GM21529 (cell line): Measurements from ENCODE around the gene MDFI.
"Not testable (repeated sequence)": the region's sequence is repeated elsewhere in the genome, so short reads cannot be mapped to it uniquely, and the experiment has no call there.

Experiments
- ATAC-seq: cut with Tn5 transposase; IDR thresholded peaks from one replicate; pipeline ENCODE4 v1.9.1; 2021; ENCODE audit not compliant: unreplicated experiment

MDFI gene

DNA sequence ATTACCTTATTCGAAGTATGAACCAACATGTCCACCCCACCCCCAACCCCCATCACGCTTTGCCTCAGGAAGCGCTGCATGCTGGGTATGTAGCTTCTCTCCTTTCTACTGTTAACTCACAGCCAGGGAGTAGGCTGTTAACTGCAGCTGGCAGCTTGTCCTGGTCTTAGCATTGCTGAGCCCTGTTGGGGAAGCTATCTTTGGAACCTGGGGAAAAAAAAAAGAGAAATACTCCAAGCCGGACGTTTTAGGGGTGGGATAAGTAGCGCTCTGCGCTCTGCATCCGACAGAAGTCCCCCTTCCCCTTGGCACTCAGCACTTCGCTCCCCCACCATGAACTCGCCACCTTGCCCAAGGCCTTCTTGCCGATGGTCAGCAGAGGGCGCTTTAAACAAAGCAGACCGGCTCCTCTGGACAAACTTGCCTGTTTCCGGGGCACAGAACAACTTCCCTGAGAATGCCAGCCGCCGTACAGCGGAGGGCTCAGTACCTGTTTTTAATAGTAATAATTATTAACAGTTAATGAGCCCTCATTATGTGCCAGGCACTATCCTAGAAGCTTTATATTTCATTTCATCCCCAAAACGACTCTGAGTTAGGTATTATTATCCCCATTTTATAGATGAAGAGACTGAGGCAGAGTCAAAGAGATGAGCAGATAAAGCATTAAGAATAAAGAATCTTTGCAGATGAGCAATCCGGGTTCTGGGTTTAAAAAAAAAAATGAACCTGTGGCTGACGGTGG is 35.2 kb upstream of the MDFI start:
- peak; percentile 71 for ATAC-seq

DNA sequence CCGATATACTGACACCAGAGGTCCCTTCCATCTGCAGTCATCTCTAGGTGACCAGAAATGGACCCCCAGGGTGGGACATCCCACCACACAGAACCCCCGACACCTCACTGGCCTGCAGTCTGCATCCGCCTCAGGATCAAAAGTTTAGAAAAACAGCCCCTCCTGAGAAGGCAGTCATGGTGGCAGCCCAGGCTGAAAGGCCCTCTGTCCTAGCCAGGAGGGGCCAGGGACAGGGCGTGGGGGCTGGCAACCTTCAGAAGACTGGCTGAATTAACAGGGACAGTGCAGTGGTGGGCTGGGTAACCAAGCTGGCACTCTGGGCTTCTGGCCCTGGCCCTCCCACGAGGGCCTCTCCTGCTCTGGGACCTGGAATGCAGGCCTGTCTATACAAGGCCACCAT is 34.3 kb upstream of the MDFI start:
- ATAC-seq: no peak

DNA sequence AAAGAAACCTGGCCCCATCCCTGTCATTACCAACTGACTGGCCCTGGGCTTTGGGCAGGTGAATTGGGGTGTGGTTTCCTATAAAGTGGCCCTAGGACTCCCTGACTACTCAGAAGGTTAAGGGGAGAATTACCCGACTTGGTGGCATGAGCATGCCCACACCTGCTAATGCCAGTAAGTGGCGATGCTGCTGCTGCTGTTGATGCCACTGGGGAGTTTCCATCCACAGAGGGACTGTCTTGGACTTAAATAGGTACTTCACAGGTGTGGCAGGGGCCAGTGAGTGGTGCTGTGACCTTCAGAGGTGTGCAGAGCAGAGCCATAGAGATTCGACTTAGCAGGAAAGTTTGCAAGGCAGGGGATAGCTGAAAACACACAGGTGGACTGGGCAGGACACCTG is 32.6 kb upstream of the MDFI start:
- ATAC-seq: no peak

DNA sequence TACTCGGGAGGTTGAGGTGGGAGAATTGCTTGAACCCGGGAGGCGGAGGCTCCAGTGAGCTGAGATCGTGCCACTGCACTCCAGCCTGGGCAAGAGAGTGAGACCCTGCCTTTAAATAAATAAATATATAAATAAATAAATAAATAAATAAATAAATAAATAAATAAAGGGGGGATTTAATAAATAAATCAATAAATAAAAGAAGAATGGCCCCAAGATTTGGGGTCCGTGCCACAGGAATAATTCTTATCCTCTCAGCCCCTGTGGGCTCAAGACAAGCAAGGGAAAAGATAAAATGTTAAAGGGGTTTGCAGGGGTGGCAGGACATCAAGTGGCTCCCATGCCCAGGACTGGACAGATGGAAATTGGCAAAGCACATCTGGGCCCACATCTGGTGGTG is 31.2 kb upstream of the MDFI start:
- ATAC-seq: no peak

GRCh38 chr6:41607736-41608135 is 30.5 kb upstream of the MDFI start:
- ATAC-seq: no peak

DNA sequence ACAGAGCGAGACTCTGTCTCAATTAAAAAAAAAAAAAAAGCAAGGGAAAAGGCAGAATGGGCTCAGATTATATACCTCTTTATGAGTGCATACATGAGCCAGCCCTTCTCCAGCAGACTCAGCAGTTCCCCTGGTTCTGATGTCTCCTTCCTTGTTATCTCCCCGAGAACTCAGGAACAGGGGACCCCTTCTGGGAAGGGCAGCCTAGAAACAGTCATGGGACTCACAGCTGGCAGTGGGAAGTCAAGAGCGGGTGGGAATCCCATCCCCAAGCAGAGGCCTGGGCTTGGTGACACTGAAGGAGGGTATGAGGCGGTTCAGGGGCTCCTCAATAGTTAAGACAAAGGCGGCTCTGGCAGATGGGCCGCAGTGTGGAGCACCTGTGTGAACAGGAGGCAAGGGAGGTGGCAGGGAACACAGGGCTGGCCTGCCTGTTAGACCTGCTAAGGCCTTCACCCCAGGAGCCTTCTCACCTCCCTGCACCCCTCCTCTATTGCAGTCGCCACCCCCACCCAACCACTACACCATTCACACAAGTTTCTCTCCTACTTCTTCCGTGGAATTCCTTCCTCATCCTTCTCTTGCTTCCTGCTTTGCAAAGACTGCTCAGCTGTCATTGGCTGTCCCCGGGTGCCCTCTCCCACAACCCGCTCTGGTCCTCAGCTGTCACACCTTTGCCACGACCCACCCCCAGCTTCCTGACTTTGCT is 29.7 kb upstream of the MDFI start:
- ATAC-seq: no peak

DNA sequence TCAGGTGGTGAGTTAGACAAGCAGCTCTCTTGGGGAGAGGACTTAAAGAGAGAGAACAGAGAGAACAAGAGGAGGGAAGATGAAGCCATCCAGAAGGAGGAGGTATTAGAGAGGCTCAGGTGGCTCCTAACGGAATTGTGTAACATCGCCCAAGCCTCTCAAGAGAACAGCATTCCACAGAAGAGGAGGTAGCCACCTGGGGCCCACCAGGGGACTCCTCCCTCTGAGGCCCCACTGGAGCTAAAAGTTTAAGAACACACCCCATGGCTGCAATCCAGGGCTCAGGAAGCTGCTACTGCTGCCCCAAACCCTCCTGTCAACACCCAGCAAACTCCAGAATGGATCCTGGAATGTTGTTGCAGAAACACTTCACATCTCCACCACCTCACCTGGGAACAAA is 23.6 kb upstream of the MDFI start:
- no peak for ATAC-seq

GRCh38 chr6:41615311-41615710 is 23.0 kb upstream of the MDFI start:
- ATAC-seq: no peak

DNA sequence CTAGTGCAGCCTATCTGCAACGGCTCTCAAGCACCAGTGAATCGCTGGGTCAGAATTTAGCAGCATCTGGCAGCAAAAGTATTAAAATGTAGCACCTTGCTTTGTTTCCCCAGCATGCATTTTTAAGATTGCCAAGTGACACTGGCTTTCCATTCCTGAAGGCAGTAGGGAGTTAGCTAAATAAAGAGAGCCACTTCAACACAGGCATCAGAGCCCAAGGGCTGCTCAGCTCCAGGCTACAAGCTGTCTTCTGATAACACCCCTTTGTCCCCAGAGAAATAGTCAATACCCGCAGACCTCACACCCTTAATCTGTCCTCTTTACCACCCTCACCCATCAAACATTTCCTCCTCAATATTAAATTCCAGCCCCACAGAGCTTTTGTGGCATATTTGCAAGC is 19.7 kb upstream of the MDFI start:
- ATAC-seq: no peak

- not testable (repeated sequence) for ATAC-seq
Measured at GRCh38 chr6:41619193-41619592, 19.1 kb upstream of the MDFI start.

- ATAC-seq: no peak
Measured at GRCh38 chr6:41621367-41621766, 16.9 kb upstream of the MDFI start.

DNA sequence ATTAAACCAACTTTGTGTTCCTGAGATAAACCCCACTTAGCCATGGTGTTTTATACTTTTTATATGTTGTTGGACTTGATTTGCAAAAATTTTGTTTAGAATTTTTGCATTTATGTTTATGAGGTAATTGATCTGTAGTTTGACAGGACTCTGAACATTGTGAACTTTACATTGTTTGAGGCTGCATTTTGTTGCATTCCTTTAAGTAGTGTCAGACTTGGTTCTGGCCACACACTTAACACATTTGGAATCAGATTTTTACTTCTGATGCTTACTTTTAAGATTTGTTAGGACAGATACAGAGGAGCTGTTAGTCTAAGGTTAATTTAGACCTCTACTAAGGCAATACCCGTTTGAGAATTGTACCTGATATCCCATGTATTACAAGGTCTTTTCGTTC is 16.5 kb upstream of the MDFI start:
- ATAC-seq: no peak

- no peak for ATAC-seq
Measured at GRCh38 chr6:41622206-41622988, 15.9 kb upstream of the MDFI start.

GRCh38 chr6:41623330-41623729 is 14.9 kb upstream of the MDFI start:
- ATAC-seq: no peak

GRCh38 chr6:41624621-41625380 is 13.5 kb upstream of the MDFI start:
- no peak for ATAC-seq

DNA sequence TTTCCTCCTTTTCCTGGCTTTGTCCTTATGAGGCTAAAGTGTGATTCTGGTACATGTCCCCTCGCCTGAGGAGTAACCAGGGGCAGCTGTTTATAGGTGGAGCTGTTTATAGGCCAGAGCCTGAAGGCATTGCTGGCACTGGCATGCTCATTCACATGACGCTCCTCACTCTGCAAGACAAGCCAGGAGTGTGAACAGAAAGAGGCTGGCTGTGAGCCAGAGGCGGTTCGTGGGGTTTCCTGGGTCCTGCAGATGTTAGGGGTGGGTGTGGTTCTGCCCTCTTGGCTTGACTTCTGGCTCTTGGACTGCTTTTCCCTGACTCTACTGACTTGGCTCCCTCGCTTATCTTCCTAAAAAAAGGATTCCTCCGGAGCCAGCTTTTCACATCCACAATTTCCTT is 12.8 kb upstream of the MDFI start:
- no peak for ATAC-seq

- no peak for ATAC-seq
Measured at GRCh38 chr6:41626022-41626421, 12.2 kb upstream of the MDFI start.

- no peak for ATAC-seq
Measured at GRCh38 chr6:41626917-41627316, 11.4 kb upstream of the MDFI start.

- no peak for ATAC-seq
Measured at GRCh38 chr6:41629128-41629527, 9.1 kb upstream of the MDFI start.

- no peak for ATAC-seq
Measured at GRCh38 chr6:41630069-41630468, 8.2 kb upstream of the MDFI start.

DNA sequence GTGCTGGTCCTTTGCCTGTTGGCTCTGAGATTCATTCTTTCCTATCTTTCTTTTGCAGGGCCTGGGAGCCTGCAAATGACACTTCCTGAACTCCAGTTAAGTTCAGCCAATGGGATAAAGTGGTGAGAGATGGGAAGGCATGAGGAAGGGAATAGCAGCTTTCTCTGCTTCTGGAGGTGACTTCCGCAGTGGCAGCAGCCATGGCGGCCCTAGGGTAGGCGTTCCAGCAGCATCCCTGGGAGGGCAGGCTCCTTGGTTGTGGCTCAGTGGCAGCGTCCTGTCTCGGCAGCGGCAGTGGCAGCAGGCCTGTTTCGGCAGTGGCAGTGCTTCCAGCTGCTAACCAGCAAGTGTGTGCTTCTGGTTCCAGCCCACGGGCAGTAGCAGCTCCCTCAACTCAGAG is 7.3 kb upstream of the MDFI start:
- no peak for ATAC-seq
